Keratinocyte (primary cell): ENCODE measurements around the gene GPRASP3. TPM values are rescaled to one million over a fixed set of nuclear protein-coding genes. Genes with fewer than 3 reads are reported as not detected.
A peak's percentile ranks its signal among the peaks of the same experiment; 100 is the strongest.

Source experiments
- DNase-seq: peaks from one replicate; pipeline ENCODE4 v3.0.0-alpha.2; 2011; ENCODE audit warnings: low read depth, missing footprints, low spot score
- FAIRE-seq: peaks from 2 replicates; lab custom pipeline; 2011; peaks lifted over from hg19 to GRCh38; lab: Jason Lieb, UNC
- H2AFZ ChIP-seq: 2 replicates; pipeline ENCODE4 v1.6.0; 2012; ENCODE audit warnings: low read length, control low read depth, inconsistent platforms; ENCODE audit not compliant: control insufficient read depth
- H3K27ac ChIP-seq: 2 replicates; pipeline ENCODE4 v1.5.1; 2011; ENCODE audit warnings: low read length; ENCODE audit not compliant: control insufficient read depth, insufficient read depth
- H3K27me3 ChIP-seq: 3 replicates; pipeline ENCODE4 v1.6.0; 2011; ENCODE audit warnings: low read length; ENCODE audit not compliant: control insufficient read depth, insufficient read depth; ENCODE audit errors: extremely low read depth
- H3K36me3 ChIP-seq, 2 experiments: 2 replicates in 1 of 2; 3 replicates in 1 of 2; pipeline ENCODE4 v1.5.1; 2011; ENCODE audit warnings: low read length in 2 of 2, mild to moderate bottlenecking in 1 of 2; ENCODE audit not compliant: control insufficient read depth in 2 of 2, insufficient read depth in 2 of 2; ENCODE audit errors: extremely low read depth in 1 of 2
- H3K4me1 ChIP-seq: 3 replicates; pipeline ENCODE4 v1.5.1; 2011; ENCODE audit warnings: low read length; ENCODE audit not compliant: control insufficient read depth, insufficient read depth; ENCODE audit errors: extremely low read depth
- H3K4me2 ChIP-seq: 3 replicates; pipeline ENCODE4 v1.6.0; 2011; ENCODE audit warnings: low read depth, low read length; ENCODE audit not compliant: control insufficient read depth, insufficient read depth; ENCODE audit errors: extremely low read depth
- H3K4me3 ChIP-seq, 3 experiments: fragments of 200-600 bp in 1 of 3; sonication (generic) in 1 of 3; 2 replicates in 2 of 3; 3 replicates in 1 of 3; pipeline ENCODE4 v1.5.1; 2011 to 2016; ENCODE audit warnings: low read length in 3 of 3, mild to moderate bottlenecking in 3 of 3, control low read depth in 2 of 3, inconsistent platforms in 1 of 3, low read depth in 1 of 3, mixed read lengths in 1 of 3, mixed run types in 1 of 3, moderate library complexity in 1 of 3; ENCODE audit not compliant: control insufficient read depth in 2 of 3, insufficient read depth in 2 of 3; ENCODE audit errors: extremely low read depth in 1 of 3
- H3K79me2 ChIP-seq: 2 replicates; pipeline ENCODE4 v1.6.0; 2012; ENCODE audit warnings: low read length; ENCODE audit not compliant: control insufficient read depth, insufficient read depth
- H3K9ac ChIP-seq: 3 replicates; pipeline ENCODE4 v1.6.0; 2011; ENCODE audit warnings: low read length; ENCODE audit not compliant: control insufficient read depth, insufficient read depth; ENCODE audit errors: extremely low read depth
- H3K9me1 ChIP-seq: 3 replicates; pipeline ENCODE4 v1.6.0; 2011; ENCODE audit warnings: low read length; ENCODE audit not compliant: control insufficient read depth, insufficient read depth; ENCODE audit errors: extremely low read depth
- H3K9me3 ChIP-seq: 2 replicates; pipeline ENCODE4 v1.5.1; 2012; ENCODE audit warnings: low read depth, low read length; ENCODE audit not compliant: control insufficient read depth
- H4K20me1 ChIP-seq: 3 replicates; pipeline ENCODE4 v1.6.0; 2011; ENCODE audit warnings: low read length; ENCODE audit not compliant: control insufficient read depth, insufficient read depth; ENCODE audit errors: extremely low read depth
- EZH2 ChIP-seq: IDR thresholded peaks from one replicate; pipeline ENCODE4 v1.6.1; 2012; ENCODE audit warnings: inconsistent platforms, mild to moderate bottlenecking, low read length, moderate library complexity
- dilution Hi-C: fragments of 300-500 bp; cut with MboI; formaldehyde crosslinking; loops from one replicate; pipeline ENCODE4 v1.7.0; 2020; ENCODE audit warnings: low sequenced_read_pairs; ENCODE audit not compliant: extremely low pct_ligation_motif_present
- polyA plus RNA-seq, 5 experiments: library from polyadenylated mRNA; depleted of rRNA in 3 of 5; stranded (reverse) in 3 of 5; stranded (forward) in 1 of 5; unstranded in 1 of 5; fragments of >200 nt; gene quantifications; 1 replicate in 1 of 5; 2 replicates in 3 of 5; 3 replicates in 1 of 5; pipeline versions ENCODE4 v1.2.1 to v1.2.3, GENCODE V29; 2011 to 2012; ENCODE audit warnings: missing spikeins in 2 of 5, low read depth in 1 of 5, low replicate concordance in 1 of 5
- TF ChIP-seq, protein P1 (sequence below), 3 experiments: IDR thresholded peaks in 1 of 3; conservative IDR thresholded peaks in 1 of 3; optimal IDR thresholded peaks in 1 of 3; 2 replicates in 2 of 3; 3 replicates in 1 of 3; pipeline versions ENCODE3 to v1.5.1; 2011; ENCODE audit warnings: low read length in 3 of 3, mild to moderate bottlenecking in 3 of 3, moderate library complexity in 2 of 3, control low read depth in 1 of 3, inconsistent platforms in 1 of 3; ENCODE audit not compliant: insufficient read depth in 2 of 3; ENCODE audit errors: extremely low read depth in 1 of 3

Gene GPRASP3
- polyA plus RNA-seq, 1 donor (not counting 4 experiments of a cell fraction or from before 2014, with no cell fraction given), result 3.1 TPM

GRCh38 chrX:102744307-102744706 lies 23.8 kb downstream of the GPRASP3 start:
- FAIRE-seq, result no peak
- no peak overlapping the region for H3K9ac ChIP-seq
- H3K27ac ChIP-seq, result no peak overlapping the region
- H3K36me3 ChIP-seq, result no peaks in the 10 kb centered on the region
- no peaks in the 10 kb centered on the region for H3K4me1 ChIP-seq
- no peak overlapping the region for H3K4me3 ChIP-seq
- no peaks in the 10 kb centered on the region for H4K20me1 ChIP-seq
- TF ChIP-seq EZH2, result no peak
- TF ChIP-seq, protein P1, sequence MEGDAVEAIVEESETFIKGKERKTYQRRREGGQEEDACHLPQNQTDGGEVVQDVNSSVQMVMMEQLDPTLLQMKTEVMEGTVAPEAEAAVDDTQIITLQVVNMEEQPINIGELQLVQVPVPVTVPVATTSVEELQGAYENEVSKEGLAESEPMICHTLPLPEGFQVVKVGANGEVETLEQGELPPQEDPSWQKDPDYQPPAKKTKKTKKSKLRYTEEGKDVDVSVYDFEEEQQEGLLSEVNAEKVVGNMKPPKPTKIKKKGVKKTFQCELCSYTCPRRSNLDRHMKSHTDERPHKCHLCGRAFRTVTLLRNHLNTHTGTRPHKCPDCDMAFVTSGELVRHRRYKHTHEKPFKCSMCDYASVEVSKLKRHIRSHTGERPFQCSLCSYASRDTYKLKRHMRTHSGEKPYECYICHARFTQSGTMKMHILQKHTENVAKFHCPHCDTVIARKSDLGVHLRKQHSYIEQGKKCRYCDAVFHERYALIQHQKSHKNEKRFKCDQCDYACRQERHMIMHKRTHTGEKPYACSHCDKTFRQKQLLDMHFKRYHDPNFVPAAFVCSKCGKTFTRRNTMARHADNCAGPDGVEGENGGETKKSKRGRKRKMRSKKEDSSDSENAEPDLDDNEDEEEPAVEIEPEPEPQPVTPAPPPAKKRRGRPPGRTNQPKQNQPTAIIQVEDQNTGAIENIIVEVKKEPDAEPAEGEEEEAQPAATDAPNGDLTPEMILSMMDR (optimal IDR thresholded peaks at IDR 0.05 in 1 of 3, IDR thresholded peaks at IDR 0.05 in 1 of 3, conservative IDR thresholded peaks at IDR 0.05 in 1 of 3; ENCODE audit: extremely low read depth in 1 of 3, insufficient read depth in 2 of 3, low read length in 3 of 3), result no peak
- H3K9me1 ChIP-seq, result no peaks in the 10 kb centered on the region
- DNase-seq, result no peak
- H3K4me2 ChIP-seq, result no peak overlapping the region
- H3K79me2 ChIP-seq, result no peaks in the 10 kb centered on the region
- dilution Hi-C loops, result no loop called here
- no peak overlapping the region for H2AFZ ChIP-seq
- no peaks in the 10 kb centered on the region for H3K27me3 ChIP-seq
- no peaks in the 10 kb centered on the region for H3K9me3 ChIP-seq

DNA sequence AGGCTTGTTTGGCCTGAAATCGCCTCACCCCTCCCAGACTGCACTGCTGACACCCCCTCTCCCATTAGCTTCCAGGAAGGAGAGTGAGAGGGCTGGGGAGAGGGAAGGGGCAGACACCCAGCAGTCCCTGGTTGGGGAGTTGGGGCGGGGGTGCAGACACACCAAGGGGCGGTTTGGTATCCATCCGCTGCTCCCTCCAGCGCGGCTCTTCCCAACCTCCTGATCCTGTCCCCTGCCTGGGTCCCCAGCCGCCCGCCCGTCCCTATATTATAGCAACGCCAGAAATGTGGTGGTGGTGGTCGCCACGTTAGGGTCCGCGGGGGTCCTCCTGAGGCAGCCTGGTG lies 24.9 kb downstream of the GPRASP3 start:
- Histone ChIP-seq H3K4me2 (no peak overlapping the region), H3K9me3 (no peaks in the 10 kb centered on the region)
- dilution Hi-C loops, result no loop called here

More for the DNA sequence above, 24.9 kb downstream of the GPRASP3 start:
- H4K20me1 ChIP-seq, result no peaks in the 10 kb centered on the region
- no peaks in the 10 kb centered on the region for H3K79me2 ChIP-seq
- no peak overlapping the region for H2AFZ ChIP-seq
- TF ChIP-seq EZH2, result no peak
- no peaks in the 10 kb centered on the region for H3K4me1 ChIP-seq
- H3K4me3 ChIP-seq, result peak overlapping the region in 1 of 3 experiments; percentile 45
- H3K27ac ChIP-seq, result no peak overlapping the region
- no peaks in the 10 kb centered on the region for H3K27me3 ChIP-seq
- DNase-seq (no peak), FAIRE-seq (no peak)
- H3K9ac ChIP-seq, result no peak overlapping the region
- H3K36me3 ChIP-seq, result no peaks in the 10 kb centered on the region
- no peaks in the 10 kb centered on the region for H3K9me1 ChIP-seq
